GM19035 (cell line): ENCODE results near the gene FAM184B.

Experiments
- ATAC-seq: cut with Tn5 transposase; IDR thresholded peaks from one replicate; pipeline ENCODE4 v1.9.1; 2021; ENCODE audit not compliant: unreplicated experiment

FAM184B gene

GRCh38 chr4:17642398-17642783 lies 139.0 kb downstream of the FAM184B start:
- no peak for ATAC-seq

DNA sequence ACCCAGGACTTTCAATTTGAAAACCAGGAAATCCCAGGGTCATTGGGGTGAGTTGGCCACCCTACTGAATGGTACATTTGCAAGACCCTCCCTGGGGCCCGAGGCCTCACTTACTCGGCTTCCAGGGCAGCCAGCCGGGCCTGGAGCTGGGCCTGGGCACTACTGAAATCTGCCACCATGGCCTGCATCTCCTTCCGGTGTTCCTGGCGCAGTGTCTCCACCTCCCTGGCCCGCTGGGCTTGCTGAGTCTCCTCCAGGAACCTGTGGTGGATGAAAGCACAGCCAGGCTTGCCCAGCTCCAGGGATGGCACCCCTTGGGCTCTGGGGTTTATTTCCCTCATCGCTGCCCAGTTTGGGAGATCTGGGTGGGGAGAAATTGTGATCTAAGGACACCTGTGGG lies 142.3 kb downstream of the FAM184B start:
- ATAC-seq, result no peak

GRCh38 chr4:17636696-17637622 lies 144.5 kb downstream of the FAM184B start:
- peak; percentile 84 for ATAC-seq

DNA sequence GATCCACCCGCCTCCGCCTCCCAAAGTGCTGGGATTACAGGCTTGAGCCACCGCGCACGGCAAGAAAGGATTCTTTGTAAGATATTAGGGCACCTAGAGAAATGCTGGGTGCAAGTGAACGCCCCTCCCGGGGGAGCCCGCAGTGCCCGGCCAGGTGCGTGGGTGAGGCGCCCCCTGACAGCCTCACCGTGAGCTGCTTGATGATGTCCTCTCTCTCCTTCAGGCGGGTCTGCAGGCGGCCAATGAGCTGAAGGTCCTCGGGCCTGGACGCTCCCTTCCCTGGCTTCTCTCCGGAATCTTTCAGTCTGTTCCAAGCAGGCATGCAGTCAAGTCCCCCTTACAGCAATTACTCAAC lies 145.1 kb downstream of the FAM184B start:
- peak; percentile 18 for ATAC-seq

- no peak for ATAC-seq
Observed at GRCh38 chr4:17635056-17635455, 146.4 kb downstream of the FAM184B start.

DNA sequence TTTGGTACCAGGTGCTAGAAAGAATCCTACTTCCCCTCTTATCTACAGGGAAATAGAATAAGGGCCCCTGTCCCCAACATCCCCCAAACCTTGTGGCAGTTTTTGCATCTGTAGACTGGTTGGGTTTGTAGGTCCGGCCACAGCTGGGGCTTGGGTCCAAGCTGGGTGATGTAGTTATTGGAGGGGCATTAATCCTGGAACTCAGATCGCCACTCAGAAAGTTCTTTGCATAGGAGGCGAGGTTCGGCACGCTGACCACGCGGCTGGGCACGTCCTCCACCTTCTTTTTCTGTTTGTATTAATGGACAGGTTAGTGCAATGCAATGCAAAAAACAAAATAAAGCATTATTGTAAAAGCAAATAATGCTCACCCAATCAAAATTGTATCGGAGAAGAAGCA lies 147.8 kb downstream of the FAM184B start:
- ATAC-seq, result no peak

- no peak for ATAC-seq
Observed at GRCh38 chr4:17630228-17630627, 151.2 kb downstream of the FAM184B start.

DNA sequence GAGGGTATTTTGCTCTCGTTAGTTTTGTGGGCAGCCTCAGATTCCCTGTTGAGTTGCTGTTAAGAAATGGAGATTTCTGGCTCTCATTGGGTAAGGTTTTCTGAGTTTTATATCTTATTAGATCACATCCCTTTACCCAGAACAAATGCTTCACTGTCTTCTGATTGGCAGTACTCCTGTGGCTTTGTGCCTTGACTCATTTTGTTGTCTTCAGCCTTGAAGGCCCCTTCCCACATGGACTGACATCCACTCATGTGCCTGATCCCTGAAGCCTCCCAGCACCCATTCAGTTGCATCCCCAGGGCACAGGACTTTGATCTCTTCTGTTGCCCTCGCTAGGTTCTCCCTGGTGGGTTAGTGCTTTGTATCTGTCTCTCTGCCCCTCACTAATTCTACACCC lies 156.6 kb downstream of the FAM184B start:
- ATAC-seq, result no peak

GRCh38 chr4:17623451-17624001 lies 157.9 kb downstream of the FAM184B start:
- no peak for ATAC-seq

- no peak for ATAC-seq
Observed at GRCh38 chr4:17619416-17620105, 161.9 kb downstream of the FAM184B start.

GRCh38 chr4:17618926-17619325 lies 162.5 kb downstream of the FAM184B start:
- no peak for ATAC-seq

GRCh38 chr4:17616283-17616682 lies 165.1 kb downstream of the FAM184B start:
- no peak for ATAC-seq

DNA sequence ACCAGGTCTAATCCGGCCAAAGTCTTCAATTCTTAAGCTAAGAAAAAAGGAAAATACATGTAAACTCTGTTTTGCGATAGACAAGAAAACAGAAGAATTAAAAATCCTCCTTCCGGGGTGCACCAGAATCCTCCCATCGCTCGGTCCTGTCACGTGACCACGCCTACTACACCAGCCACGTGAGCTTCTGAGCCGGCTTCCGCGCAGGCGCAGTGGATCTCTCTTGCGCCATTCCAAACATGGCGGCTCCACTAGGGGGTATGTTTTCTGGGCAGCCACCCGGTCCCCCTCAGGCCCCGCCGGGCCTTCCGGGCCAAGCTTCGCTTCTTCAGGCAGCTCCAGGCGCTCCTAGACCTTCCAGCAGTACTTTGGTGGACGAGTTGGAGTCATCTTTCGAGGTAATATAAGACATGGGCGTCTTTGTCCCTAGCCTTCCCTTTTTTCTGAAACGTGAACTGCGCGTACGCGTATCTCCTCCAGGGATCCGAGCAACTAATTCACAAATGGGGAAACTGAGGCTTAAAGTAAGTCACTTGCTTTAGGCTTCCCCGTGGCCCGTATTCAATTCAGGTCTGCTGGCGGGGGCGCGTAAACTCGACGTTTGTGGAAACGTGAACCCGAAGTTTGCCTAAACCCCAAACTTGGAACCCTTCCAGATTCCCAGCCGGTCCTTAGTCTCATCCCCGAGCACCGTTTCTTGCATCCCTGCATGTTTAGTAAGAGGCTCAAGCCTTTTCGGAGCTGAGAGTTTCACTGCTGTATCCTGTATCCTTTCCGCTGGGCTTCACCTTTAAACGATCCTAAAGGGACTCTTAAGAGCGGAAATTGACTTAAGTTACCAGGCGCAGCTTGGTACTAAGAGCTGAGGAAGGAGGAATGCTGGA lies 166.8 kb downstream of the FAM184B start, which contains the start of gene MED28:
TSS of gene MED28 (plus strand) at position 226 of the 884 bp plus-strand sequence. CDS start at position 240, 14 bp downstream.
- peak; percentile 94 for ATAC-seq

DNA sequence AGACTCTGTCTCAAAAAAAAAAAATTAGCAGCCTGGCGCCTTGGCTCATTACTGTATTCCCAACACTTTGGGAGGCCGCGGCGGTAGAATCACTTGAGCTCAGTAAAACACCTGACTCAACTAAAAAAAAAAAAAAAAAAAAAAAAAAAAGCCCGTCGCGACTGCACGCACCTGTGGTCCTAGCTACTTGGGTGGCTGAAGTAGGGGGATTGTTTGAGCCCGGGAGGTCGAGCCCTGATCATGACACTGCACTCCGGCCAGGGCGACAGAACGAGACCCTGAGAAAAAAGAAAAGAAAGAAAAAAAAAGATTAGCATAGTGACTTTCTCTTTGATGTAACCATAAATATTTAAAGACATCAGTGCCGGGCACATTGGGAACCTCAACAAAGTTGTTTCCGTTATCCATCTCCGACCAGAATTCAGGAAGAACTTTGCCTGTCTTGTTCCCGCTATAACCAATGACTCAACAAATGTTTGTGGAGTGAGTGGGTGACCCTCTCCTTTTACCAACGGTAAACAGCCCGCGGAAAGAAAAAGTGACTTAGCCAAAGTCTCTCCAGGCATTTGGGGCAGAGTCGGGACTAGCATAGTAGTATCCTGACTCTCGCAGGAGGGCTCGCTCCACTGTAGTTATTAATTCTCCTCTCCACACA lies 167.5 kb downstream of the FAM184B start:
- ATAC-seq, result peak; percentile 66

DNA sequence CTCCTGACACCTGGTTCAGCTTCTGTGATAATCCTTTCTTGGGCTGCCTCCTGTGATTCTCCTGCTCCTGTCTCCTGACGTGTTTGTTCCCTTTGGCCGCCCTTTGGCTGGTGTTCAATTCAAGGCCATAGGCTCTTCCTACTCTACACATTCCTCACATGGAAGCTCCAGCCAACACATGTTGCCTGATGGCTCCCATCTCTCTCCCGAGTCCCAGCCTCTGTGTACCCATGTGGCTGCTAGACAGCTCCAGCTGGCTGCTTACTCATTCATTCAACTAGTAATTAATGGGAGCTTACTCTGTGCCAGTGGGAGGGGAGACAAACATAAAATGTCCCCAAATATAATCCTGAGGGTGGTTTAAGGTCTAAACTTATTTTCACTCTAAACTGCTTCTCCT lies 176.2 kb downstream of the FAM184B start:
- ATAC-seq, result no peak

DNA sequence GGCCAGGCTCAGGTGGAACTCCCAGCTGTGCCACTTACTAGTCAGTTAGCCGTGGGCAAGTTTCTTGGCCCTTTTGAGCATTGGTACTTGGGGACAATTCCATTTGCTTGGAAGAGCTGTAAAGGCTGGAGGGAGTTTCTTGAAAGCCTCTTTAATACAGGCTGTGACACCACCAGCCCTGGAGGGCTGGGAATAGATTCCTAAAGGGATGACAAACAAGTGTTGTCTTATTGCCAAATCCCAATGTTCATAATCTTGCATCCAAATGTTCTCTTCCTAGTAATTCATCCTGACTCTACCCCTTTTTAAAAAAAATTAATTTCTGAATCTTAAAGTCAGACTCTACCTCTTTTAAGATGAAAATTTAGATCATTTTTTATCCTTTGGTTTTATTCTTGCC lies 181.6 kb downstream of the FAM184B start:
- no peak for ATAC-seq

DNA sequence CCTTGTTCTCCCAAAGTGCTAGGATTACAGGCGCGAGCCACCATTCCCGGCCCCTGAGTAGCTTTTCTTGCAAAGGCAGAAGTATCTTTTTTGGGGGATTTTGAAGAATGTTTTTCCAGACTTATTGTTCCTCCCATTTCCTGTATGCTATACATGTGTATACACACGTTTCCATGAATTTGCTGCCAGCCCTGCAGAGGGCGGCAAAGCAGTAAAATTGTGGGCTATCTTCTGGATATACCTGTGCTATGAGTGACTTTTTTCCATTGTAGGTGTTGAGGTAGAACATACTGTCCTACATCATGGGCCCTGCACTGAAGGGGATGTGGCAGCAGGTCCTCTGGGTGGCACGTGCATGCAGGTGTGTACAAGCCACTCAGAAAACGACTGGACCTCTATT lies 183.9 kb downstream of the FAM184B start:
- no peak for ATAC-seq

GRCh38 chr4:17595471-17596005 lies 185.9 kb downstream of the FAM184B start:
- peak; percentile 89 for ATAC-seq

DNA sequence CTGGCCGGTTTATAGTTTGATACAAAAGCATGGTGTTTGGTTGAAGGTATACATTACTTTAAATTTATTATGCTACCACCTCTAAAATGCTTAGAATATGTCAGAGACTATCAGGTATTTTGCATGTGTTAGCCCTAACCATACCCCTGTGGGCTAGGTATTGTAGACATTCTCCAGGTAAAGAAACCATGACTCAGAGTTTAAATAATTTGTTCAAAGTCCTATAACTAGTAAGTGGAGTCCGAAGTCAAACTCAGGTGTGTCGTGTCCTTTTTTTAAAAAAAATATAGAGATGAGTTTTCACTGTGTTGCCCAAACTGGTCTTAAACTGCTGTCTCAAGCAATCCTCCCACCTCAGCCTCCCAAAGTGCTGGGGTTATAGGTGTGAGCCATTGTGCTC lies 192.1 kb downstream of the FAM184B start:
- ATAC-seq, result no peak
